CD4-positive, alpha-beta T cell treated with Interferon alpha-2 for 1 hour (primary cell): ENCODE data around the gene PAQR4.

Experiments used
- DNase-seq, 2 donors: peaks; one replicate each; pipeline ENCODE4 v3.0.0-alpha.2; 2020 to 2022

The PAQR4 gene

GRCh38 chr16:2946649-2947048, 22.5 kb upstream of the PAQR4 start:
- no peak for DNase-seq

- DNase-seq = no peak
Observed at GRCh38 chr16:2948807-2949704, 20.1 kb upstream of the PAQR4 start.

GRCh38 chr16:2949705-2950352, 19.3 kb upstream of the PAQR4 start:
- no peak for DNase-seq

- no peak for DNase-seq
Observed at GRCh38 chr16:2950353-2950724, 18.8 kb upstream of the PAQR4 start.

- DNase-seq = no peak
Observed at GRCh38 chr16:2950773-2951172, 18.4 kb upstream of the PAQR4 start.

- DNase-seq = no peak
Observed at GRCh38 chr16:2952679-2953078, 16.5 kb upstream of the PAQR4 start.

GRCh38 chr16:2953706-2954627, 15.2 kb upstream of the PAQR4 start:
- DNase-seq = no peak

GRCh38 chr16:2954656-2955381, 14.3 kb upstream of the PAQR4 start:
- DNase-seq = no peak

- DNase-seq = no peak
Observed at GRCh38 chr16:2955438-2955778, 13.7 kb upstream of the PAQR4 start.

GRCh38 chr16:2955779-2956578, 13.2 kb upstream of the PAQR4 start:
- DNase-seq = no peak

- no peak for DNase-seq
Observed at GRCh38 chr16:2956579-2956956, 12.6 kb upstream of the PAQR4 start.

GRCh38 chr16:2959206-2959605, 9.9 kb upstream of the PAQR4 start:
- no peak for DNase-seq

GRCh38 chr16:2960183-2961010, 8.8 kb upstream of the PAQR4 start:
- DNase-seq = no peak

- DNase-seq = no peak
Observed at GRCh38 chr16:2962334-2963073, 6.6 kb upstream of the PAQR4 start.

GRCh38 chr16:2963074-2963722, 6.0 kb upstream of the PAQR4 start:
- DNase-seq = peak; percentile 31 to 55

GRCh38 chr16:2963723-2964474, 5.2 kb upstream of the PAQR4 start, which contains the start of gene KREMEN2:
TSS of gene KREMEN2 (plus strand) at chr16:2964275. CDS start at chr16:2964521, 246 bp downstream.
- peak in 1 of 2 donors; percentile 37 for DNase-seq

GRCh38 chr16:2964475-2965336, 4.4 kb upstream of the PAQR4 start:
- DNase-seq = peak; percentile 65 to 76
